Fibroblast of lung (primary cell): ENCODE results near the gene UHRF1. TPM values are rescaled to one million over a fixed set of nuclear protein-coding genes. Genes with fewer than 3 reads are reported as not detected.
"Not testable (repeated sequence)": the region's sequence is repeated elsewhere in the genome, so short reads cannot be mapped to it uniquely, and the experiment has no call there.

Experiments
- DNase-seq, 2 donors: peaks; one replicate each; pipeline versions ENCODE4 v3.0.0 to v3.0.0-alpha.2; 2010; ENCODE audit warnings: low read depth in 2 of 2
- H2AFZ ChIP-seq: 2 replicates; pipeline ENCODE4 v1.5.1; 2012; ENCODE audit warnings: low read length, control low read depth, inconsistent platforms
- H3K27ac ChIP-seq: 2 replicates; pipeline ENCODE4 v1.5.1; 2011; ENCODE audit warnings: low read length, control low read depth; ENCODE audit not compliant: insufficient read depth
- H3K27me3 ChIP-seq: 2 replicates; pipeline ENCODE4 v1.5.1; 2011; ENCODE audit warnings: mild to moderate bottlenecking, low read length; ENCODE audit not compliant: control insufficient read depth, insufficient read depth
- H3K36me3 ChIP-seq: 2 replicates; pipeline ENCODE4 v1.5.1; 2011; ENCODE audit warnings: low read length; ENCODE audit not compliant: control insufficient read depth, insufficient read depth
- H3K4me1 ChIP-seq: 2 replicates; pipeline ENCODE4 v1.5.1; 2011; ENCODE audit warnings: low read length; ENCODE audit not compliant: control insufficient read depth, insufficient read depth; ENCODE audit errors: extremely low read depth
- H3K4me2 ChIP-seq: 2 replicates; pipeline ENCODE4 v1.5.1; 2011; ENCODE audit warnings: low read length, control low read depth; ENCODE audit not compliant: insufficient read depth; ENCODE audit errors: extremely low read depth
- H3K4me3 ChIP-seq, 4 experiments: fragments of 200-600 bp in 1 of 4; sonication (generic) in 1 of 4; replicated peaks in 1 of 4; 2 replicates each; pipeline ENCODE4 v1.5.1; 2011 to 2016; ENCODE audit warnings: low read length in 4 of 4, low read depth in 3 of 4, mild to moderate bottlenecking in 3 of 4, control low read depth in 2 of 4, inconsistent platforms in 1 of 4, mixed read lengths in 1 of 4; ENCODE audit not compliant: insufficient read depth in 1 of 4; ENCODE audit errors: control extremely low read depth in 1 of 4
- H3K79me2 ChIP-seq: 2 replicates; pipeline ENCODE4 v1.5.1; 2012; ENCODE audit warnings: mild to moderate bottlenecking, low read length, inconsistent platforms; ENCODE audit not compliant: control insufficient read depth, insufficient read depth
- H3K9ac ChIP-seq: 2 replicates; pipeline ENCODE4 v1.5.1; 2011; ENCODE audit warnings: mild to moderate bottlenecking, low read length, control low read depth; ENCODE audit not compliant: insufficient read depth
- H3K9me3 ChIP-seq: 2 replicates; pipeline ENCODE4 v1.5.1; 2012; ENCODE audit warnings: low read depth, low read length; ENCODE audit not compliant: control insufficient read depth, insufficient read depth
- H4K20me1 ChIP-seq: 2 replicates; pipeline ENCODE4 v1.5.1; 2011; ENCODE audit warnings: low read length; ENCODE audit not compliant: control insufficient read depth, insufficient read depth; ENCODE audit errors: extremely low read depth
- CTCF ChIP-seq, 2 donors: IDR thresholded peaks in 1 of 2; conservative IDR thresholded peaks in 1 of 2; 1 replicate in 1 of 2; 2 replicates in 1 of 2; pipeline ENCODE4 v1.5.1; 2011 to 2012; ENCODE audit warnings: low read length in 2 of 2, control low read depth in 1 of 2, inconsistent platforms in 1 of 2, low read depth in 1 of 2, mild to moderate bottlenecking in 1 of 2
- EZH2 ChIP-seq: IDR thresholded peaks from 2 replicates; pipeline ENCODE4 v1.5.1; 2012; ENCODE audit warnings: low read length, control low read depth, mild to moderate bottlenecking; ENCODE audit errors: missing control alignments
- polyA plus RNA-seq, 2 donors: library from polyadenylated mRNA; depleted of rRNA in 1 of 2; stranded (reverse) in 1 of 2; unstranded in 1 of 2; fragments of >200 nt; gene quantifications; 2 replicates each; pipeline ENCODE4 v1.2.1, GENCODE V29; 2011 to 2012; ENCODE audit warnings: missing spikeins in 1 of 2
- total RNA-seq: library from RNA; depleted of rRNA; stranded (reverse); fragments of >200 nt; gene quantifications from 2 replicates; pipeline ENCODE4 v1.2.1, GENCODE V29; 2014

The UHRF1 gene
- total and polyA plus RNA-seq, 2 donors (not counting 1 experiment from before 2014, with no cell fraction given) = 11.6 to 15.0 TPM

DNA sequence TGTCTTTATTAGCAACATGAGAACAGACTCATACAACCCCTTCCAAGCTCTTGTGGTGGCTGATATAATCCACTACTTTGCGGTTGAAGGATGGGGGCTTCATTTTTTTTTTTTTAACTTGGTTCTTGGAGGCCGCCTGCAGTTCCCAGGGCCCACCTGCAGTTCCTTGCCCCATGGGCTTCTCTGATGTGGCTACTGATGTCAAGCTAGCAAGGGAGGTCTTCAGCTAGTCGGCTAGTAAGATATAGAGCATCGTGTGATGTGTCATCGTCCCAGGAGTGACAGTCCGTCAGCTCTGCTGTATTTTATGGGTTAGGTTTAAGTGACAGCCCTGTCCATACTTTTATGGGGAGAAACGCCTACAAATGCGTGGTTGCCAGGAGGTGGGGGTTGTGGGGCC lies 26.1 kb downstream of the UHRF1 start:
- no peaks in the 10 kb centered on the region for H3K9me3 ChIP-seq
- H2AFZ ChIP-seq = no peak overlapping the region
- DNase-seq = no peak
- no peak overlapping the region for H3K27ac ChIP-seq
- no peak overlapping the region for H3K9ac ChIP-seq
- H3K79me2 ChIP-seq = peaks cover 38% of the 10 kb centered on the region
- TF ChIP-seq CTCF (conservative IDR thresholded peaks at IDR 0.05 in 1 of 2, IDR thresholded peaks at IDR 0.05 in 1 of 2; ENCODE audit: low read depth in 1 of 2, low read length in 2 of 2) (no peak), EZH2 (no peak)
- H4K20me1 ChIP-seq = no peaks in the 10 kb centered on the region
- H3K4me3 ChIP-seq = no peak overlapping the region
- H3K36me3 ChIP-seq = peaks cover 25% of the 10 kb centered on the region
- no peak overlapping the region for H3K4me2 ChIP-seq
- H3K4me1 ChIP-seq = no peaks in the 10 kb centered on the region
- no peaks in the 10 kb centered on the region for H3K27me3 ChIP-seq

DNA sequence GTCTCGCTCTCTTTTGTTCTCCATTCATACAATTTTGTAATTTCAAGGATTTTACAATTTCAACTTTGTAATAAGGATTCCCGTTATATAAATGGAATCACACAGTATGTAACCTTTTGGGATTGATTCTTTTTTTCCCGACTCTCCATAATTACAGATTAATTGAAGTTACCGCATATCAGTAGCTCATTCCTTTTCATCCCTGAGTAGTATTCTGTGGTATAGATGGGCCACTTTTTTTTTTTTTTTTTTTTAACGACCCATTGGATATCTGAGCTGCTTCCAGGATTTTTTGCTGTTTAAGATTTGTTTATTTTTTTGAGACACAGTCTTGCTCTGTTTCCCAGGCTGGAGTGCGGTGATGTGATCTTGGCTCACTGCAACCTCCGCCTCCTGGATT lies 27.8 kb downstream of the UHRF1 start:
- Histone ChIP-seq H3K4me2 (no peak overlapping the region), H3K9me3 (no peaks in the 10 kb centered on the region), H3K36me3 (peaks cover 19% of the 10 kb centered on the region), H3K9ac (no peak overlapping the region), H3K4me1 (no peaks in the 10 kb centered on the region), H3K27me3 (no peaks in the 10 kb centered on the region), H3K27ac (no peak overlapping the region), H4K20me1 (no peaks in the 10 kb centered on the region), H3K79me2 (peaks cover 31% of the 10 kb centered on the region), H3K4me3 (no peak overlapping the region), H2AFZ (no peak overlapping the region)
- TF ChIP-seq EZH2 (no peak), CTCF (conservative IDR thresholded peaks at IDR 0.05 in 1 of 2, IDR thresholded peaks at IDR 0.05 in 1 of 2; ENCODE audit: low read depth in 1 of 2, low read length in 2 of 2) (no peak)
- no peak for DNase-seq

- not testable (repeated sequence) for H3K4me2 ChIP-seq, H3K27me3 ChIP-seq, H3K9me3 ChIP-seq, H3K9ac ChIP-seq, H2AFZ ChIP-seq, H4K20me1 ChIP-seq, H3K4me1 ChIP-seq, DNase-seq, H3K27ac ChIP-seq, H3K4me3 ChIP-seq
- peaks cover 22% of the 10 kb centered on the region for H3K79me2 ChIP-seq
- H3K36me3 ChIP-seq = peaks cover 16% of the 10 kb centered on the region
Measured at GRCh38 chr19:4938461-4938860, 29.2 kb downstream of the UHRF1 start.

DNA sequence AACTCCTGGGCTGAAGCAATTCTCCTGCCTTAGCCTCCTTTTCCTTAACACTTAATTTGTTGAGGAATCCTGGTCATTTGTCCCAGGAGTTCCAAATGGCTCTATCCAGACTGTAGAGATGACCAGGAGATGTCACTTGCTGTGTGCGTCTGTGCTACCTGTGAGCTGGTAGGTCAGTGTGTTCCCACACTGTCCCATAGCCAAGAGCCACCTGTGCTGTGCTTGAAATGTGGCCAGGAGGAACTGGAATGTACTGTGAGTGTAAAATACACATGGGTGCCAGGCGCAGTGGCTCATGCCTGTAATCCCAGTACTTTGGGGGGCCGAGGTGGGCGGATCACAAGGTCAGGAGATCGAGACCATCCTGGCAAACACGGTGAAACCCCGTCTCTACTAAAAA lies 30.2 kb downstream of the UHRF1 start:
- TF ChIP-seq CTCF (conservative IDR thresholded peaks at IDR 0.05 in 1 of 2, IDR thresholded peaks at IDR 0.05 in 1 of 2; ENCODE audit: low read depth in 1 of 2, low read length in 2 of 2) (no peak), EZH2 (no peak)
- H3K27me3 ChIP-seq = no peaks in the 10 kb centered on the region
- no peaks in the 10 kb centered on the region for H3K9me3 ChIP-seq
- no peak overlapping the region for H3K4me2 ChIP-seq
- no peak overlapping the region for H3K9ac ChIP-seq
- H3K4me1 ChIP-seq = no peaks in the 10 kb centered on the region
- H3K4me3 ChIP-seq = no peak overlapping the region
- H3K36me3 ChIP-seq = peaks cover 19% of the 10 kb centered on the region
- H4K20me1 ChIP-seq = no peaks in the 10 kb centered on the region
- no peak overlapping the region for H3K27ac ChIP-seq
- H3K79me2 ChIP-seq = peaks cover 17% of the 10 kb centered on the region
- H2AFZ ChIP-seq = no peak overlapping the region
- DNase-seq = no peak

- not testable (repeated sequence) for H3K4me2 ChIP-seq, H3K27me3 ChIP-seq, H2AFZ ChIP-seq, H3K4me3 ChIP-seq, H3K4me1 ChIP-seq, DNase-seq, H4K20me1 ChIP-seq, H3K9ac ChIP-seq, H3K9me3 ChIP-seq, H3K27ac ChIP-seq
- Histone ChIP-seq H3K79me2 (peaks cover 10% of the 10 kb centered on the region), H3K36me3 (peaks cover 26% of the 10 kb centered on the region)
Measured at GRCh38 chr19:4941638-4942169, 32.4 kb downstream of the UHRF1 start.
